ENCODE results near the gene ZNF784.

GRCh38 chr19:55654323-55654867, 30.0 kb upstream of the ZNF784 start:
- TF ChIP-seq ZNF121 (tag by site-specific recombination; IDR thresholded peaks at IDR 0.05): no peak
- TF ChIP-seq ZNF366 (tag by site-specific recombination; conservative IDR thresholded peaks at IDR 0.05): no peak
- TF ChIP-seq CTCF (tag by site-specific recombination; IDR thresholded peaks at IDR 0.05): no peak
- TF ChIP-seq ZNF292 (tag by site-specific recombination; IDR thresholded peaks at IDR 0.05; ENCODE audit: borderline replicate concordance, low read depth): no peak
